Astrocyte of the spinal cord (primary cell): Measurements from ENCODE around the gene SLAMF1.
"Not testable (repeated sequence)": the region's sequence is repeated elsewhere in the genome, so short reads cannot be mapped to it uniquely, and the experiment has no call there.

Source experiments
- DNase-seq: peaks from one replicate; pipeline ENCODE4 v3.0.0; 2011; ENCODE audit warnings: low read depth, low spot score
- H3K4me3 ChIP-seq: 2 replicates; pipeline ENCODE4 v1.5.1; 2011; ENCODE audit warnings: low read depth, mild to moderate bottlenecking, low read length, moderate library complexity
- in situ Hi-C: cut with HindIII; loops from 2 replicates; pipeline ENCODE4 v1.10.0; 2017; ENCODE audit warnings: low sequenced_read_pairs
- TF ChIP-seq, protein P1 (sequence below): IDR thresholded peaks from 2 replicates; pipeline ENCODE4 v1.5.1; 2012; ENCODE audit warnings: low read depth, mild to moderate bottlenecking, low read length, inconsistent platforms

SLAMF1 gene

DNA sequence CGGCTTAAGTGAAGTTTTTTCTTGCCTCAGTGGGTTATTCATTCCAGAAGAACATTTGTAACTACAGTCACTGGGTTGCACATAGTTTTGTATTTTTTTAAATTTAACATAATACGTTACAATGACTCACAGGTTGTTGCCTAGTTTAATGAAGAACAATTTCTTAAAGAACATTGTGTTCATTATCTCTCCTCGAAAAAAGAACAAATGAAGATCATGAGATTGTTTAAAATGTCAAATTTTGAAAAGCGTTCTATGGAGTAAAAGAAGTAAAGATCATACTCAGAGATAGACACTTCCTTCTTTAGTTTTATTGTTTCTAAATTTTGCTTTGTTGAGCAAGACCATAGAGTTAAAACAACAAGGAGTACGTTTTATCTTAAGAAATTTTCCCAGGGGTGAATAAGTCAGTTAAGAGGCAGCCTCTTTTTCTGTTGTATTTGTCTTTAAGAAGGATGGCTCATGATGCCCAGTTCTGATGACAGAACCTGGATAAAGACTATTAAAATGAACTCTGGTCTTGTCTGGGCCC, 10.5 kb upstream of the SLAMF1 start:
- no peak overlapping the region for H3K4me3 ChIP-seq
- DNase-seq, result no peak
- TF ChIP-seq, protein P1, sequence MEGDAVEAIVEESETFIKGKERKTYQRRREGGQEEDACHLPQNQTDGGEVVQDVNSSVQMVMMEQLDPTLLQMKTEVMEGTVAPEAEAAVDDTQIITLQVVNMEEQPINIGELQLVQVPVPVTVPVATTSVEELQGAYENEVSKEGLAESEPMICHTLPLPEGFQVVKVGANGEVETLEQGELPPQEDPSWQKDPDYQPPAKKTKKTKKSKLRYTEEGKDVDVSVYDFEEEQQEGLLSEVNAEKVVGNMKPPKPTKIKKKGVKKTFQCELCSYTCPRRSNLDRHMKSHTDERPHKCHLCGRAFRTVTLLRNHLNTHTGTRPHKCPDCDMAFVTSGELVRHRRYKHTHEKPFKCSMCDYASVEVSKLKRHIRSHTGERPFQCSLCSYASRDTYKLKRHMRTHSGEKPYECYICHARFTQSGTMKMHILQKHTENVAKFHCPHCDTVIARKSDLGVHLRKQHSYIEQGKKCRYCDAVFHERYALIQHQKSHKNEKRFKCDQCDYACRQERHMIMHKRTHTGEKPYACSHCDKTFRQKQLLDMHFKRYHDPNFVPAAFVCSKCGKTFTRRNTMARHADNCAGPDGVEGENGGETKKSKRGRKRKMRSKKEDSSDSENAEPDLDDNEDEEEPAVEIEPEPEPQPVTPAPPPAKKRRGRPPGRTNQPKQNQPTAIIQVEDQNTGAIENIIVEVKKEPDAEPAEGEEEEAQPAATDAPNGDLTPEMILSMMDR, result no peak
- in situ Hi-C loops, result no loop called here

- DNase-seq, result no peak
- H3K4me3 ChIP-seq, result no peak overlapping the region
- TF ChIP-seq, protein P1, result no peak
- in situ Hi-C loops, result no loop called here
These were observed 9.9 kb upstream of the SLAMF1 start for GRCh38 chr1:160656737-160657136.

- in situ Hi-C loops, result no loop called here
These were observed 6.8 kb upstream of the SLAMF1 start for GRCh38 chr1:160653620-160654016.

GRCh38 chr1:160652924-160653619, 6.2 kb upstream of the SLAMF1 start:
- TF ChIP-seq, protein P1, result no peak
- no peak overlapping the region for H3K4me3 ChIP-seq
- in situ Hi-C loops, result no loop called here
- DNase-seq, result no peak

More at GRCh38 chr1:160653620-160654016, 6.8 kb upstream of the SLAMF1 start:
- H3K4me3 ChIP-seq, result no peak overlapping the region
- DNase-seq, result no peak
- TF ChIP-seq, protein P1, result no peak

DNA sequence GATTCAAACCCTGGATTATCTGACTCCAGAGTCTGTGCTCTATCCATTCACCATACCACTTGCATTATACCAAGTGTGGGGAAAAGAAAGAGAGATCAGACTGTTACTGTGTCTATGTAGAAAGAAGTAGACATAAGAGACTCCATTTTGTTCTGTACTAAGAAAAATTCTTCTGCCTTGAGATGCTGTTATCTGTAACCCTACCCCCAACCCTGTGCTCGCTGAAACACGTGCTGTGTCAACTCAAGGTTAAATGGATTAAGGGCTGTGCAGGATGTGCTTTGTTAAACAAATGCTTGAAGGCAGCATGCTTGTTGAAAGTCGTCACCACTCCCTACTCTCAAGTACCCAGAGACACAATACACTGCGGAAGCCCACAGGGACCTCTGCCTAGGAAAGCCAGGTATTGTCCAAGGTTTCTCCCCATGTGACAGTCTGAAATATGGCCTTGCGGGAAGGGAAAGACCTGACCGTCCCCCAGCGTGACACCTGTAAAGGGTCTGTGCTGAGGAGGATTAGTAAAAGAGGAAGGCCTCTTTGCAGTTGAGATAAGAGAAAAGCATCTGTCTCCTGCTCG, 5.3 kb upstream of the SLAMF1 start:
- DNase-seq, in situ Hi-C loops, H3K4me3 ChIP-seq: not testable (repeated sequence)

GRCh38 chr1:160651433-160652064, 4.7 kb upstream of the SLAMF1 start:
- H3K4me3 ChIP-seq, result no peak overlapping the region
- no peak for DNase-seq
- in situ Hi-C loops, result no loop called here
- TF ChIP-seq, protein P1, result no peak

- in situ Hi-C loops, result no loop called here
- no peak for DNase-seq
- no peak overlapping the region for H3K4me3 ChIP-seq
- TF ChIP-seq, protein P1, result no peak
These were observed 481 bp upstream of the SLAMF1 start for GRCh38 chr1:160647329-160647720.
